GM12872 (cell line): Measurements from ENCODE around the gene KCNQ5.
A peak's percentile ranks its signal among the peaks of the same experiment; 100 is the strongest.

Experiments used
- TF ChIP-seq, protein P1 (sequence below): IDR thresholded peaks from 3 replicates; pipeline ENCODE4 v1.5.1; 2011; ENCODE audit warnings: low read depth, mild to moderate bottlenecking, low read length, moderate library complexity; ENCODE audit not compliant: insufficient read depth

The KCNQ5 gene

DNA sequence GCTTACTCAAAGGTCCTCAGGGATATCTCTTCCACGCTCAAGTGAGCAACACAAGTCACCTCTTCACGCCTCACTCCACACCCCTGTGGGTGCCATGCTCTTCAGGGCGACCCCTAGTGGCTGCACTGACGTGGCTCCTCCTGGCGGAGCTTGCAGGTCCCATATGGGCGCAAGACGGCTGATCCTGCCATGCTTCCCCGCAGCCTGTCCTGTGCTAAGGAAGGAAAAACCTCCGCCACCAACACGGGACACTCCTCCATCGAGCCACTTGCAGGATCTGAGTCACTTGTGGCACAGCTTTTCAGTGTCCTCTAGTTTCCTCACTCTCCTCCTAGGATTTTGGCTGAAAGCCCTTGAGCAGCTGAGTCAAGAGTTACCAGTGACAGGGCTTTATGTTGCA lies 512.7 kb downstream of the KCNQ5 start:
- TF ChIP-seq, protein P1, sequence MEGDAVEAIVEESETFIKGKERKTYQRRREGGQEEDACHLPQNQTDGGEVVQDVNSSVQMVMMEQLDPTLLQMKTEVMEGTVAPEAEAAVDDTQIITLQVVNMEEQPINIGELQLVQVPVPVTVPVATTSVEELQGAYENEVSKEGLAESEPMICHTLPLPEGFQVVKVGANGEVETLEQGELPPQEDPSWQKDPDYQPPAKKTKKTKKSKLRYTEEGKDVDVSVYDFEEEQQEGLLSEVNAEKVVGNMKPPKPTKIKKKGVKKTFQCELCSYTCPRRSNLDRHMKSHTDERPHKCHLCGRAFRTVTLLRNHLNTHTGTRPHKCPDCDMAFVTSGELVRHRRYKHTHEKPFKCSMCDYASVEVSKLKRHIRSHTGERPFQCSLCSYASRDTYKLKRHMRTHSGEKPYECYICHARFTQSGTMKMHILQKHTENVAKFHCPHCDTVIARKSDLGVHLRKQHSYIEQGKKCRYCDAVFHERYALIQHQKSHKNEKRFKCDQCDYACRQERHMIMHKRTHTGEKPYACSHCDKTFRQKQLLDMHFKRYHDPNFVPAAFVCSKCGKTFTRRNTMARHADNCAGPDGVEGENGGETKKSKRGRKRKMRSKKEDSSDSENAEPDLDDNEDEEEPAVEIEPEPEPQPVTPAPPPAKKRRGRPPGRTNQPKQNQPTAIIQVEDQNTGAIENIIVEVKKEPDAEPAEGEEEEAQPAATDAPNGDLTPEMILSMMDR, result peak; percentile 84

DNA sequence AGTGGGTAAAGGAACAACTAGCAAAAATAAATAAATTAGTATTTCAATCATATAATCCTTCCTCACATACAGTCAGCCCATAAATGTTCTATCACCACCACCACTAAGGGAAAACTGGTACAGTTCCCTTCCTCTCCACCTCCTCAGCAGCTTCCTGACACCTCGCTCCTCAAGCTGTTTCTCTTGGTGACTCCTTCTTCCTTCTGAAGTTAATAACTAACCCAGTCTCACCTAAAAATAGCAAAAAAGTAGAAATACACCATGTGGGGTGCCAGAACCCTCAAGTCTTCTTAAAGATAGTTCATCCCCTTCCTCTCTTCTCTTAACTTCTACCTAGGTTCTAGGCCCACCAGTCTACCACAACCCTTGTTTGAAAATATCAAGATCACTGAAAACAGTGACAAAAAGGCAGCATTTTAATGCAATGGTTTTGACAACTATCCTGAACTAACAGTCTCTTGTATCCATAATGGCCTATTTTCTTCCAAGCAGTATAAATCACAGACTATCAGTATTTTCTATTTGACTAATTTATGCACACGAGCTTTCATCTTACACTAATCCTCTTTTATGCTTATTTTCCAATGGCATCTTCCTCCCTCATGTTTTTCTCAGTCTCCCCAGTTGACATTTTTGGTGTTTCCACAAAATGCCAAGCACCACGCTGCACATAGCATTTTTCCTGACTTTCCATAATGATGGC lies 518.0 kb downstream of the KCNQ5 start:
- TF ChIP-seq, protein P1, result no peak

DNA sequence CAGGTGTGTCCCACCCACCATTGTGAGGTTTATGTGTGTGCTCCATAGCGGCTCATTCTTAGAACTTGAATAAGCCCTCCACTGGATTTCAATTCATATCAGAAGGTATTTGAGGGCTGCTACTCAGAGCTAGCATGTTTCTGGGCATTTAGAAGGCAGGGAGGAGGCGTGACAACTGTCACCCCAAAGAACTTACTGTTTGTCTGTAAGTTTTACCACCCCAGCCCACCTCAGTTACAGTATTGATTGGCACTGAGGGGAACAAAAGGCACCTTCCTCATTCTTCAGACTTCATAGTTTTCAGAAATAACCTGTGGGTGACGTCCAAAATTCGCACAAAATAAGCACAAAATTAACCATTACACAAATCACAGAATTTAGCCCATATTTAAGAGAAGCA lies 521.7 kb downstream of the KCNQ5 start:
- TF ChIP-seq, protein P1, result no peak

DNA sequence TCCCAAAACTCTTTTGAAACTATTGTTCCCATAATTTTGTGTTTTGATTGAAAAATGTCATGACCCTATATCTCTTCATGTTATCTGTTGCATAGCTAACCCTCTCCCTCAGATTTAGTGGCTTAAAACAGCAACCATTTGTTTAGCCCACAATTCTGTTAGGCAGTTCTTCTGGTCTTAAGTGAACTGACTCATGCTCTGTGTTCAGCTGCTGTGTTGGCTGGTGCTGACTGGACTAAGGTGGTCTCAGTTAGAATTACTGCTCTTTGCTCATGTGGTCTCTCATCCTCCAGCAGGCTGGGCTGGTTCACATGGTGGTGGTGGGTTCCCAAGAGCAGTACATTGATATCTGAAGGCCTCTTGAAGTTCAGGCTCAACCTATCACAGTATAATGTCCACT lies 522.7 kb downstream of the KCNQ5 start:
- TF ChIP-seq, protein P1, result no peak

DNA sequence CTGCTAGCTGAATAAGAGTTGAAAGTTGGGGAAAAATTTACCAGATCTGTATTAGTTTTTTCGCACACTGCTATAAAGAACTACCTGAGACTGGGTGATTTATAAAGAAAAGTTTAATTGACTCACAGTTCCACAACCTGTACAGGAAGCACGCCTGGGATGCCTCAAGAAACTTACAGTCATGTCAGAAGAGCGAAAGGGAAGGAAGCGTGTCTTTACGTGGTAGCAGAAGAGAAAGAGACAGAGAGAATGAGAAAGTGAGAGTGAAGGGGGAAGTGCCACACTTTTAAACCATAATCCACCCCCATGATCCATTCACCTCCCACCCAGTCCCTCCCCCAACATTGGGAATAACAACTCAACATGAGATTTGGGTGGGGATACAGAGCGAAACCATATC lies 523.8 kb downstream of the KCNQ5 start:
- TF ChIP-seq, protein P1, result no peak

DNA sequence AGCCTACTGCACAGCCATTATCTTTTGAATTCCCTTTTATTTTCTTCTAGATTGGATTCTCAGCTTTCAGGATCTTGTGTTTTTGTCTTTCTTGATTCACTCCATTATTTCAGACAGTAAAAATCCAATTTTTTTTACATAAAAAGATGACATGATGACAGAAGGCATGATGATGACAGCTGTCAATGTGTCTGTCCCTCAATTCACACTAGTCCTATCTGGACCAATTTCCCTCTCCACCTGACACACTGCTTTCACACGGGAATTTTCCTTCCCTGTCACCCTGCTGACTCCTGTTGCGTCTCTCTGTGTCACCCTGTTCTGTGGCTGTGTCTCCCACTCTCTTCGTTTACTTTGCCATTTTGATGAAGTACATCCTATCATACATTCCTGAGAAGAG lies 529.9 kb downstream of the KCNQ5 start:
- TF ChIP-seq, protein P1, result no peak

DNA sequence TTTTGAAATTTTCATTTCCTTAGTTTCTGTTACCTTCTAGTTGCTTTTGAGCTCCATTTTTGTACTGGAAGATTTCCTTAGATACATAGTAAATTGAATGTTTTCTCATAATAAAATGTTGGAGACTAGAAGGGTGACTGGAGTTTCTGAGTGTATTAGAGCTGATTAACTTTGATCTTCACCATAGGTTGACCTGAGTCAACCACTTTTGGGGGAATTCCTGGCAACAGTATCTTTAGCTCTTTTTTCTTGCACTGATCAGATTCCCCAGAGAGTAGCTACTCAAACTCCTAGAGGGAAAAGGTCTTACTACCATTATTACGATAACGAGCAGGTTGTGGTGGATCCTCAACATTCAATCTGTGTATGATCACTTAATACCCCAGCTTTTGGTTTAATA lies 530.7 kb downstream of the KCNQ5 start:
- TF ChIP-seq, protein P1, result no peak
